ENCODE data around the gene CCNJ. TPM values are rescaled to one million over a fixed set of nuclear protein-coding genes. Genes with fewer than 3 reads are reported as not detected.

CCNJ gene
- total and polyA plus RNA-seq, 2 of the 13 experiments (the other 11 are each of a cell fraction or from before 2014, with no cell fraction given), result 14.1 to 21.5 TPM

DNA sequence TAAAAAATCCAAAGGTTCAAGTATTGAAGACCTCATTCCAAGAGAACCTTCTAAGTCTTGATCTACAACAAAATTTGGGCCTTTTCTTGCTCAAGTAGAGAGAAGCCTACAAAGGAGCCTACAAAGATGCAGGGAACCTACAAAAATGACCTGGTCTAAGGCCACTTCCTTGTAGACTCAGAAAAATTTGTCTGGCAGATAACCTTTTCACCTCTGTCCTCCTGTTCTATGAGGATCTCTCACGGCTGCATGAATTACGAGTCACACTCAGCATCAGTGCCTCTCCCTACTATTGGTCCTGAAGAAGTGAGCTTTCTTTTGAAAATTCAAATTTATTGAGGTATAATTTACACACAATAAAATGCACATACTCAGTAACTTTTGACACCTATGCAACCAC lies 29.3 kb downstream of the CCNJ start (continued):
- TF ChIP-seq ZNF451 (CRISPR knock-in tag; IDR thresholded peaks at IDR 0.05) (no peak), ZNF263 (CRISPR knock-in tag; IDR thresholded peaks at IDR 0.05) (no peak), YEATS2 (CRISPR knock-in tag; IDR thresholded peaks at IDR 0.05; ENCODE audit: borderline replicate concordance) (no peak)
- TF ChIP-seq, protein P1, sequence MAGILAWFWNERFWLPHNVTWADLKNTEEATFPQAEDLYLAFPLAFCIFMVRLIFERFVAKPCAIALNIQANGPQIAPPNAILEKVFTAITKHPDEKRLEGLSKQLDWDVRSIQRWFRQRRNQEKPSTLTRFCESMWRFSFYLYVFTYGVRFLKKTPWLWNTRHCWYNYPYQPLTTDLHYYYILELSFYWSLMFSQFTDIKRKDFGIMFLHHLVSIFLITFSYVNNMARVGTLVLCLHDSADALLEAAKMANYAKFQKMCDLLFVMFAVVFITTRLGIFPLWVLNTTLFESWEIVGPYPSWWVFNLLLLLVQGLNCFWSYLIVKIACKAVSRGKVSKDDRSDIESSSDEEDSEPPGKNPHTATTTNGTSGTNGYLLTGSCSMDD (CRISPR knock-in tag; IDR thresholded peaks at IDR 0.05), result no peak

DNA sequence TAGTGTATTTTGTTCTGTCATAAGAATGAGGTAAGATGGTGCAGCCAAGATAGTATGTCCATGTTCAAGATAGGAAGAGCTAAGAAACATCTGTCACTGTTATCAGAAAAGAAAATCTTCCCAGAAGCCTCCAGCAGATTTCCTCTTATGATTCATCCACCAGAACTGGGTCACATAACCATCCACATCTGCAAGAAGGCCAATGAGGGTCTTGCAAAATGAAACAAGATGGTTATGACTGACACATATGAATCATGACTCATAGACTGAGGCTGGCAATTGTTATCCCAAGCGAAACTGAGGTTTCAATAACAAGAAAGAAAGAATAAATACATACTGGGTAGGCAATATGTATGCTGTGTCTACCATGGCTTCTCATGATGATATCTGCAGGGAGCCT lies 30.3 kb downstream of the CCNJ start:
- Histone ChIP-seq H3K4me3 (replicated peaks in 1 of 3; ENCODE audit: insufficient read depth in 1 of 3, low read depth in 2 of 3, low read length in 3 of 3) (no peak overlapping the region), H3K9me3 (ENCODE audit: low read length) (no peaks in the 10 kb centered on the region), H2AFZ (ENCODE audit: low read length) (no peak overlapping the region), H3K4me2 (ENCODE audit: low read depth, low read length) (no peak overlapping the region), H4K20me1 (ENCODE audit: insufficient read depth, low read length) (no peaks in the 10 kb centered on the region), H3K27me3 (ENCODE audit: control insufficient read depth in 1 of 2, insufficient read depth in 2 of 2, low read length in 2 of 2) (no peaks in the 10 kb centered on the region), H3K79me2 (ENCODE audit: insufficient read depth, low read length) (no peaks in the 10 kb centered on the region), H3K27ac (ENCODE audit: extremely low read length, insufficient read depth, low read length) (no peak overlapping the region), H3K9ac (ENCODE audit: insufficient read depth, low read depth, low read length) (no peak overlapping the region), H3K4me1 (ENCODE audit: insufficient read depth, low read length) (no peaks in the 10 kb centered on the region), H3K36me3 (replicated peaks in 1 of 2; ENCODE audit: control insufficient read depth in 1 of 2, insufficient read depth in 2 of 2, low read length in 2 of 2) (no peaks in the 10 kb centered on the region)
- DNase-seq (ENCODE audit: low spot score), result no peak
- FAIRE-seq, result no peak
- BruUV-seq (replicated peaks), result no TSS peak
- no peak for ATAC-seq
- intact Hi-C loops (cut with micrococcal nuclease; ENCODE audit: unreplicated experiment), result no loop called here
- TF ChIP-seq CREB1 (IDR thresholded peaks at IDR 0.05) (peak; percentile 30; the same call in 1 of the 2 replicates), CREB1 (CRISPR knock-in tag; IDR thresholded peaks at IDR 0.05) (no peak), NONO (IDR thresholded peaks at IDR 0.05) (no peak), NONO (CRISPR knock-in tag; conservative IDR thresholded peaks at IDR 0.05) (no peak)
- in situ Hi-C loops (cut with HindIII; ENCODE audit: extremely low pct_ligation_motif_present, low pct_unique_long_range_greater_than_20kb), result no loop called here
- CTCF ChIA-PET (ENCODE audit: low intra/inter-chr PET ratio, low total read pairs), result no interaction called here
- POLR2A ChIA-PET, result no interaction called here
- WGBS (ENCODE audit: low lambda C conversion rate), result 100% methylated on average over 1 of the region's 1 CpG

DNA sequence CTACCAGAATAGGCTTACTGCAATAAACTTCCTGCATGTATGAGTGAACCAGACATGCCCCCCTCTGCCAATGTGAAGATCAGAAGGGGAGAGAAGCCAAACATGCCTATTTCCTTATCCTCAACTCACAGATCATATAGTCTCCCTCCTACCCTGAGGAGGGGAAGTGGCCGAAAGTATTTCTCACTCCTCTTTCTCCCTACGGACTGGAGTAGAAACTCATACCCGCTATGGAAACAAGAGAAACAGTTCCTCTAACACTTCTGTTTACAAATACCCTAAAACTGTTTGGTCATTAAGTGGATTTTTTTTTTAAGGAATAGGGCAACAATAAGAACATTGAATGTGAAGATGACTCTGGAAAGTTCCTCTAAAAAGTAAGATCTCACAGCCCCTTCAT lies 31.4 kb downstream of the CCNJ start:
- ChIA-PET POLR2A (interaction anchor here (1.8 kb wide), 1 partner anchor 55 kb away, joined by 7 read pairs; the partner anchor contains the start of gene ZNF518A), CTCF (ENCODE audit: low intra/inter-chr PET ratio, low total read pairs) (no interaction called here)
- ATAC-seq, result no peak
- no peaks in the 10 kb centered on the region for H3K9me3 ChIP-seq (ENCODE audit: low read length)
- no peaks in the 10 kb centered on the region for H3K4me1 ChIP-seq (ENCODE audit: insufficient read depth, low read length)
- H2AFZ ChIP-seq (ENCODE audit: low read length), result no peak overlapping the region
- no peak for FAIRE-seq
- 96% methylated on average over 3 of the region's 3 CpGs for WGBS (ENCODE audit: low lambda C conversion rate)
- no TSS peak for BruUV-seq (replicated peaks)
- no peak overlapping the region for H3K9ac ChIP-seq (ENCODE audit: insufficient read depth, low read depth, low read length)
- no peaks in the 10 kb centered on the region for H4K20me1 ChIP-seq (ENCODE audit: insufficient read depth, low read length)
- no peaks in the 10 kb centered on the region for H3K79me2 ChIP-seq (ENCODE audit: insufficient read depth, low read length)
- in situ Hi-C loops (cut with HindIII; ENCODE audit: extremely low pct_ligation_motif_present, low pct_unique_long_range_greater_than_20kb), result no loop called here
- no peaks in the 10 kb centered on the region for H3K36me3 ChIP-seq (replicated peaks in 1 of 2; ENCODE audit: control insufficient read depth in 1 of 2, insufficient read depth in 2 of 2, low read length in 2 of 2)
- H3K4me2 ChIP-seq (ENCODE audit: low read depth, low read length), result no peak overlapping the region
- no peak for DNase-seq (ENCODE audit: low spot score)
- intact Hi-C loops (cut with micrococcal nuclease; ENCODE audit: unreplicated experiment), result no loop called here
- H3K27ac ChIP-seq (ENCODE audit: extremely low read length, insufficient read depth, low read length), result no peak overlapping the region
- H3K27me3 ChIP-seq (ENCODE audit: control insufficient read depth in 1 of 2, insufficient read depth in 2 of 2, low read length in 2 of 2), result no peaks in the 10 kb centered on the region
- no peak overlapping the region for H3K4me3 ChIP-seq (replicated peaks in 1 of 3; ENCODE audit: insufficient read depth in 1 of 3, low read depth in 2 of 3, low read length in 3 of 3)
- TF ChIP-seq MYNN (CRISPR knock-in tag; IDR thresholded peaks at IDR 0.05; ENCODE audit: low read depth), result no peak
- TF ChIP-seq, protein P2, sequence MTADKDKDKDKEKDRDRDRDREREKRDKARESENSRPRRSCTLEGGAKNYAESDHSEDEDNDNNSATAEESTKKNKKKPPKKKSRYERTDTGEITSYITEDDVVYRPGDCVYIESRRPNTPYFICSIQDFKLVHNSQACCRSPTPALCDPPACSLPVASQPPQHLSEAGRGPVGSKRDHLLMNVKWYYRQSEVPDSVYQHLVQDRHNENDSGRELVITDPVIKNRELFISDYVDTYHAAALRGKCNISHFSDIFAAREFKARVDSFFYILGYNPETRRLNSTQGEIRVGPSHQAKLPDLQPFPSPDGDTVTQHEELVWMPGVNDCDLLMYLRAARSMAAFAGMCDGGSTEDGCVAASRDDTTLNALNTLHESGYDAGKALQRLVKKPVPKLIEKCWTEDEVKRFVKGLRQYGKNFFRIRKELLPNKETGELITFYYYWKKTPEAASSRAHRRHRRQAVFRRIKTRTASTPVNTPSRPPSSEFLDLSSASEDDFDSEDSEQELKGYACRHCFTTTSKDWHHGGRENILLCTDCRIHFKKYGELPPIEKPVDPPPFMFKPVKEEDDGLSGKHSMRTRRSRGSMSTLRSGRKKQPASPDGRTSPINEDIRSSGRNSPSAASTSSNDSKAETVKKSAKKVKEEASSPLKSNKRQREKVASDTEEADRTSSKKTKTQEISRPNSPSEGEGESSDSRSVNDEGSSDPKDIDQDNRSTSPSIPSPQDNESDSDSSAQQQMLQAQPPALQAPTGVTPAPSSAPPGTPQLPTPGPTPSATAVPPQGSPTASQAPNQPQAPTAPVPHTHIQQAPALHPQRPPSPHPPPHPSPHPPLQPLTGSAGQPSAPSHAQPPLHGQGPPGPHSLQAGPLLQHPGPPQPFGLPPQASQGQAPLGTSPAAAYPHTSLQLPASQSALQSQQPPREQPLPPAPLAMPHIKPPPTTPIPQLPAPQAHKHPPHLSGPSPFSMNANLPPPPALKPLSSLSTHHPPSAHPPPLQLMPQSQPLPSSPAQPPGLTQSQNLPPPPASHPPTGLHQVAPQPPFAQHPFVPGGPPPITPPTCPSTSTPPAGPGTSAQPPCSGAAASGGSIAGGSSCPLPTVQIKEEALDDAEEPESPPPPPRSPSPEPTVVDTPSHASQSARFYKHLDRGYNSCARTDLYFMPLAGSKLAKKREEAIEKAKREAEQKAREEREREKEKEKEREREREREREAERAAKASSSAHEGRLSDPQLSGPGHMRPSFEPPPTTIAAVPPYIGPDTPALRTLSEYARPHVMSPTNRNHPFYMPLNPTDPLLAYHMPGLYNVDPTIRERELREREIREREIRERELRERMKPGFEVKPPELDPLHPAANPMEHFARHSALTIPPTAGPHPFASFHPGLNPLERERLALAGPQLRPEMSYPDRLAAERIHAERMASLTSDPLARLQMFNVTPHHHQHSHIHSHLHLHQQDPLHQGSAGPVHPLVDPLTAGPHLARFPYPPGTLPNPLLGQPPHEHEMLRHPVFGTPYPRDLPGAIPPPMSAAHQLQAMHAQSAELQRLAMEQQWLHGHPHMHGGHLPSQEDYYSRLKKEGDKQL (CRISPR knock-in tag; IDR thresholded peaks at IDR 0.05; ENCODE audit: low read depth), result no peak
- TF ChIP-seq ATF1 (CRISPR knock-in tag; IDR thresholded peaks at IDR 0.05), result no peak
- TF ChIP-seq ZNF879 (CRISPR knock-in tag; IDR thresholded peaks at IDR 0.05), result no peak
- no peak for TF ChIP-seq XBP1 (CRISPR knock-in tag; IDR thresholded peaks at IDR 0.05)

Measured in HepG2 (cell line).